Ramos (cell line): Measurements from ENCODE around the gene SYCP2.

Experiments used
- in situ Hi-C: fragments of 300-500 bp; cut with MboI; formaldehyde crosslinking; loops from one replicate; pipeline ENCODE4 v1.14.3; 2022; ENCODE audit warnings: low sequenced_read_pairs; ENCODE audit not compliant: unreplicated experiment

Gene SYCP2

GRCh38 chr20:59945731-59946130 is 12.3 kb upstream of the SYCP2 start:
- in situ Hi-C loops: no loop called here

GRCh38 chr20:59945175-59945574 is 11.7 kb upstream of the SYCP2 start:
- in situ Hi-C loops: no loop called here

GRCh38 chr20:59944726-59945125 is 11.3 kb upstream of the SYCP2 start:
- in situ Hi-C loops: no loop called here

- in situ Hi-C loops: no loop called here
Observed at GRCh38 chr20:59942245-59942644, 8.8 kb upstream of the SYCP2 start.

- in situ Hi-C loops: no loop called here
Observed at GRCh38 chr20:59940956-59941294, 7.5 kb upstream of the SYCP2 start.

GRCh38 chr20:59940129-59940955 is 6.9 kb upstream of the SYCP2 start, which contains the start of the genes FAM217B and PPP1R3D:
Gene FAM217B (plus strand): TSS chr20:59940389. CDS start chr20:59943944, 3,555 bp downstream.
Gene PPP1R3D (minus strand): TSS chr20:59940305. CDS start chr20:59939931, 374 bp downstream.
- in situ Hi-C loops: no loop called here

GRCh38 chr20:59939879-59940128 is 6.4 kb upstream of the SYCP2 start:
- in situ Hi-C loops: no loop called here

GRCh38 chr20:59939052-59939878 is 5.8 kb upstream of the SYCP2 start:
- in situ Hi-C loops: no loop called here

- in situ Hi-C loops: no loop called here
Observed at GRCh38 chr20:59938696-59939051, 5.2 kb upstream of the SYCP2 start.

- in situ Hi-C loops: no loop called here
Observed at GRCh38 chr20:59938221-59938620, 4.8 kb upstream of the SYCP2 start.

GRCh38 chr20:59937150-59937549 is 3.7 kb upstream of the SYCP2 start:
- in situ Hi-C loops: no loop called here

- in situ Hi-C loops: no loop called here
Observed at GRCh38 chr20:59936409-59936808, 3.0 kb upstream of the SYCP2 start.

- in situ Hi-C loops: no loop called here
Observed at GRCh38 chr20:59935457-59936185, 2.2 kb upstream of the SYCP2 start.

GRCh38 chr20:59933849-59934585 is 580 bp upstream of the SYCP2 start:
- in situ Hi-C loops: no loop called here

GRCh38 chr20:59932616-59933295 is 681 bp downstream of the SYCP2 start:
- in situ Hi-C loops: no loop called here

- in situ Hi-C loops: no loop called here
Observed at GRCh38 chr20:59931511-59932312, 1.7 kb downstream of the SYCP2 start.

GRCh38 chr20:59925899-59926298 is 7.5 kb downstream of the SYCP2 start:
- in situ Hi-C loops: no loop called here

GRCh38 chr20:59925359-59925758 is 8.1 kb downstream of the SYCP2 start:
- in situ Hi-C loops: no loop called here

GRCh38 chr20:59923514-59923913 is 9.9 kb downstream of the SYCP2 start:
- in situ Hi-C loops: no loop called here
